GM12874 (cell line): ENCODE results near the gene USP27X.

ENCODE experiments used
- CTCF ChIP-seq: IDR thresholded peaks from 2 replicates; pipeline ENCODE4 v1.5.1; 2011; ENCODE audit warnings: low read depth, mild to moderate bottlenecking, control low read depth, low read length, moderate library complexity; ENCODE audit not compliant: insufficient read depth

The USP27X gene

DNA sequence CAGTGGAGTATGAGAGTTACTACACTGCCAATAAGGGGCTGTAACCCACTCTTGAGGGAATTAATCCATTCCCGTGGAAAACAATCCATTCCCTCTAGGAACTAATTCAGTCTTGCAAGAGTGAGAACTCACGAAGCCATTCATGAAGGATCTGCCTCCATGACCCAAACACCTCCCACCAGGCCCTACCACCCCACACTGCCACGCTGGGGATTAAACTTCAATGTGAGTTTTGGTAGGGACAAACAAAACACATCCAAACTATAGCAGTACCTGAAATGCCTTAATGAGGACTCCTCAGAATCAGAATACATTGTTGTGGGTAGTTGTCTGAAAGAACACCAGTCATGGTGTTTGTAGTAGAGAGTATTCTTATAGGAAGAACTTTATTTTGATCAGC lies 31.0 kb upstream of the USP27X start:
- TF ChIP-seq CTCF = no peak

GRCh38 chrX:49850028-49850427 lies 29.3 kb upstream of the USP27X start:
- no peak for TF ChIP-seq CTCF

GRCh38 chrX:49853661-49854060 lies 25.6 kb upstream of the USP27X start:
- TF ChIP-seq CTCF = no peak

GRCh38 chrX:49856819-49857218 lies 22.5 kb upstream of the USP27X start:
- TF ChIP-seq CTCF = no peak

DNA sequence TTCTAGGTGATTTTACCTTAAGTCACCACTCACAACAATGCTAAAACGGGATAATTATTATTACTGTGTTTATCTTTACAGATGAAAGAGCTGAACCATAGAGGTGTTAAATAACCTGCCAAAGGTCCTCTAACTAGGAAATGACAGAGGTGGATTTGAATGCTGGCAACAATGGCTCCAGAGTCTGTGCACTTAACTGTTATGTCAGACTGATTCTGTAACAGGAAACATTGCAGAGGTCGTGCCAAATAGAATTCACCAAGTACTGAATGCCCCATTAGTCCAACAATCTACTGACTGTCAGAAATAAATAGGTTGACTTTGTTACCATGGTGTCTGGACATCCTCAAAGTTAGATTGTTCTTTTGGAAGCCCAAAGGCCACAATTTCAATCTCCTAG lies 20.9 kb upstream of the USP27X start:
- TF ChIP-seq CTCF = no peak

GRCh38 chrX:49859491-49859890 lies 19.8 kb upstream of the USP27X start:
- no peak for TF ChIP-seq CTCF

DNA sequence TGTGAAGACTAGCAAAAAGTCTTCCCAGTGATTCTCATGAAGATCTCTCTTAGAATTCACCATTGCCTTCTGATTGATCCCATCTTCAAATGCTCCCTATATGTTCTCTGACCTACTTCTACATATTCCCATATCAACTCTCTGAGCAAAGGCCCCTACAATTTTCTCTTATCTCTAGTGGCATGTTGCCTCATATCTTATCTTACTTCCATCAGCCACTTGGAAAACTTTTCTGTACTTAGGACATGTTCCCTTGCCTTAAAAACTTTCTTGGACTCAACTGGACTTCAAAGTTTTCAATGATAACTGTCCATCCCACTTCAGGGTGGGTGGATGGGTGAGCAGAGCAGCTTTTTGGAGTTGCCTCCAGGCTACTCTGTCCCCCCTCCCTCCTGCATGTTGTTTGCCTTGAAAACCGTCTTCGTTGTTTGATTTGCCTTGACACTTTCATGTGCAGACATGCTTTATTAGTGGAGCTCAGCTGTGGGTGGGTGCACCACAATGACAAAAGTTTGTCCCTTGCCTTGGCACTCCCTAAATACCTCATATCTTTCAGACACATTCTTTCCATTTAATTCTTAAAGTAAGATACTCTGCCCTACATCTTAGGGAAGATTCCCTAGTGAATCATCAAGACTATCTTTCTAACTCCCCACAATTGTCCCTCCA lies 18.3 kb upstream of the USP27X start:
- TF ChIP-seq CTCF = no peak
